Measurements from ENCODE around the gene MOB3B. TPM values are rescaled to one million over a fixed set of nuclear protein-coding genes. Genes with fewer than 3 reads are reported as not detected.
A peak's percentile ranks its signal among the peaks of the same experiment; 100 is the strongest.
"Not testable (repeated sequence)": the region's sequence is repeated elsewhere in the genome, so short reads cannot be mapped to it uniquely, and the experiment has no call there.

MOB3B gene
- total RNA-seq, 2 donors from 2014 or later = 1.3 to 2.3 TPM

- peaks cover 6 to 8% of the 10 kb centered on the region in 2 donors for H3K36me3 Mint-ChIP-seq
- peak overlapping the region in 1 of 2 donors; percentile 10 for H3K27ac Mint-ChIP-seq
- no peak for ATAC-seq
- DNase-seq (ENCODE audit: low spot score in 2 of 2) = no peak
- peaks cover 0 to 4% of the 10 kb centered on the region in 2 donors for H3K9me3 Mint-ChIP-seq
Observed at GRCh38 chr9:27503623-27504022, 26.0 kb downstream of the MOB3B start.

GRCh38 chr9:27500902-27501301 lies 28.7 kb downstream of the MOB3B start:
- not testable (repeated sequence) for DNase-seq (ENCODE audit: low spot score in 2 of 2); H3K27ac Mint-ChIP-seq; ATAC-seq; H3K36me3 Mint-ChIP-seq; H3K9me3 Mint-ChIP-seq

GRCh38 chr9:27499451-27499850 lies 30.2 kb downstream of the MOB3B start:
- no peak for DNase-seq (ENCODE audit: low spot score in 2 of 2)
- Mint-ChIP-seq H3K9me3 (no peaks in the 10 kb centered on the region), H3K27ac (no peak overlapping the region), H3K36me3 (peaks cover 2 to 8% of the 10 kb centered on the region in 2 donors)
- ATAC-seq = peak; percentile 82 to 88

- DNase-seq (ENCODE audit: low spot score in 2 of 2) = no peak
- Mint-ChIP-seq H3K36me3 (peaks cover 6 to 7% of the 10 kb centered on the region in 2 donors), H3K27ac (peak overlapping the region in 1 of 2 donors; percentile 44), H3K9me3 (peaks cover 0 to 4% of the 10 kb centered on the region in 2 donors)
- ATAC-seq = no peak
Observed at GRCh38 chr9:27497883-27498417, 31.7 kb downstream of the MOB3B start.

- peaks cover 6 to 7% of the 10 kb centered on the region in 2 donors for H3K36me3 Mint-ChIP-seq
- no peak for DNase-seq (ENCODE audit: low spot score in 2 of 2)
- no peak overlapping the region for H3K27ac Mint-ChIP-seq
- no peak for ATAC-seq
- peaks cover 0 to 4% of the 10 kb centered on the region in 2 donors for H3K9me3 Mint-ChIP-seq
Observed at GRCh38 chr9:27496135-27496504, 33.5 kb downstream of the MOB3B start.

GRCh38 chr9:27495480-27496134 lies 34.0 kb downstream of the MOB3B start:
- no peak for DNase-seq (ENCODE audit: low spot score in 2 of 2)
- peaks cover 0 to 4% of the 10 kb centered on the region in 2 donors for H3K9me3 Mint-ChIP-seq
- H3K27ac Mint-ChIP-seq = no peak overlapping the region
- peaks cover 6 to 7% of the 10 kb centered on the region in 2 donors for H3K36me3 Mint-ChIP-seq
- no peak for ATAC-seq

GRCh38 chr9:27491154-27491553 lies 38.5 kb downstream of the MOB3B start:
- Mint-ChIP-seq H3K27ac (no peak overlapping the region), H3K36me3 (peaks cover 6 to 7% of the 10 kb centered on the region in 2 donors), H3K9me3 (peaks cover 0 to 4% of the 10 kb centered on the region in 2 donors)
- no peak for DNase-seq (ENCODE audit: low spot score in 2 of 2)
- peak in 1 of 2 donors; percentile 54 for ATAC-seq

- Mint-ChIP-seq H3K36me3 (peaks cover 3 to 7% of the 10 kb centered on the region in 2 donors), H3K27ac (no peak overlapping the region), H3K9me3 (peaks cover 0 to 2% of the 10 kb centered on the region in 2 donors)
- peak; percentile 48 to 76 for ATAC-seq
- DNase-seq (ENCODE audit: low spot score in 2 of 2) = no peak
Observed at GRCh38 chr9:27489087-27489876, 40.3 kb downstream of the MOB3B start.

- DNase-seq (ENCODE audit: low spot score in 2 of 2) (no peak), ATAC-seq (no peak)
- H3K9me3 Mint-ChIP-seq = no peaks in the 10 kb centered on the region
- H3K36me3 Mint-ChIP-seq = peaks cover 4 to 7% of the 10 kb centered on the region in 2 donors
- no peak overlapping the region for H3K27ac Mint-ChIP-seq
Observed at GRCh38 chr9:27487927-27488326, 41.7 kb downstream of the MOB3B start.

- Mint-ChIP-seq H3K36me3 (peaks cover 7 to 11% of the 10 kb centered on the region in 2 donors), H3K9me3 (no peaks in the 10 kb centered on the region), H3K27ac (no peak overlapping the region)
- no peak for ATAC-seq
- DNase-seq (ENCODE audit: low spot score in 2 of 2) = no peak
Observed at GRCh38 chr9:27487128-27487640, 42.4 kb downstream of the MOB3B start.

GRCh38 chr9:27485158-27485557 lies 44.5 kb downstream of the MOB3B start:
- ATAC-seq = peak; percentile 70 to 79
- Mint-ChIP-seq H3K9me3 (peaks cover 0 to 3% of the 10 kb centered on the region in 2 donors), H3K36me3 (peaks cover 11 to 13% of the 10 kb centered on the region in 2 donors), H3K27ac (peak overlapping the region in 1 of 2 donors; percentile 39)
- no peak for DNase-seq (ENCODE audit: low spot score in 2 of 2)

- peaks cover 4 to 9% of the 10 kb centered on the region in 2 donors for H3K9me3 Mint-ChIP-seq
- H3K36me3 Mint-ChIP-seq = peaks cover 15 to 25% of the 10 kb centered on the region in 2 donors
- DNase-seq (ENCODE audit: low spot score in 2 of 2) = no peak
- no peak for ATAC-seq
- no peak overlapping the region for H3K27ac Mint-ChIP-seq
Observed at GRCh38 chr9:27483576-27483975, 46.0 kb downstream of the MOB3B start.

GRCh38 chr9:27482709-27483108 lies 46.9 kb downstream of the MOB3B start:
- Mint-ChIP-seq H3K36me3 (peaks cover 24 to 33% of the 10 kb centered on the region in 2 donors), H3K9me3 (peaks cover 10 to 18% of the 10 kb centered on the region in 2 donors), H3K27ac (no peak overlapping the region)
- no peak for ATAC-seq
- no peak for DNase-seq (ENCODE audit: low spot score in 2 of 2)

GRCh38 chr9:27478322-27478721 lies 51.3 kb downstream of the MOB3B start:
- ATAC-seq = no peak
- H3K36me3 Mint-ChIP-seq = peaks cover 26 to 28% of the 10 kb centered on the region in 2 donors
- peaks cover 16 to 18% of the 10 kb centered on the region in 2 donors for H3K9me3 Mint-ChIP-seq
- no peak overlapping the region for H3K27ac Mint-ChIP-seq
- no peak for DNase-seq (ENCODE audit: low spot score in 2 of 2)

GRCh38 chr9:27476870-27477515 lies 52.6 kb downstream of the MOB3B start:
- ATAC-seq (no peak), DNase-seq (ENCODE audit: low spot score in 2 of 2) (no peak)
- Mint-ChIP-seq H3K27ac (no peak overlapping the region), H3K9me3 (peaks cover 16 to 18% of the 10 kb centered on the region in 2 donors), H3K36me3 (peaks cover 22 to 25% of the 10 kb centered on the region in 2 donors)

GRCh38 chr9:27475057-27475595 lies 54.5 kb downstream of the MOB3B start:
- H3K27ac Mint-ChIP-seq = no peak overlapping the region
- peaks cover 20 to 22% of the 10 kb centered on the region in 2 donors for H3K36me3 Mint-ChIP-seq
- H3K9me3 Mint-ChIP-seq = peaks cover 14 to 18% of the 10 kb centered on the region in 2 donors
- ATAC-seq = no peak
- no peak for DNase-seq (ENCODE audit: low spot score in 2 of 2)
